Uterus (tissue), 2 donors: ENCODE measurements around the gene BET1.

ENCODE experiments used
- POLR2A ChIP-seq, 2 donors: fragments of 450-650 bp; IDR thresholded peaks; one replicate each; pipeline ENCODE4 v1.6.1; 2016; ENCODE audit warnings: antibody characterized with exemption in 2 of 2, mild to moderate bottlenecking in 1 of 2, moderate library complexity in 1 of 2
- TF ChIP-seq, protein P1 (sequence below), 4 experiments: fragments of 200-600 bp in 2 of 4; fragments of 450-650 bp in 2 of 4; sonication (generic) in 2 of 4; IDR thresholded peaks; one replicate each; pipeline ENCODE4 v1.5.1; 2016 to 2019; ENCODE audit warnings: antibody characterized with exemption in 4 of 4, mild to moderate bottlenecking in 2 of 4, moderate library complexity in 1 of 4

DNA sequence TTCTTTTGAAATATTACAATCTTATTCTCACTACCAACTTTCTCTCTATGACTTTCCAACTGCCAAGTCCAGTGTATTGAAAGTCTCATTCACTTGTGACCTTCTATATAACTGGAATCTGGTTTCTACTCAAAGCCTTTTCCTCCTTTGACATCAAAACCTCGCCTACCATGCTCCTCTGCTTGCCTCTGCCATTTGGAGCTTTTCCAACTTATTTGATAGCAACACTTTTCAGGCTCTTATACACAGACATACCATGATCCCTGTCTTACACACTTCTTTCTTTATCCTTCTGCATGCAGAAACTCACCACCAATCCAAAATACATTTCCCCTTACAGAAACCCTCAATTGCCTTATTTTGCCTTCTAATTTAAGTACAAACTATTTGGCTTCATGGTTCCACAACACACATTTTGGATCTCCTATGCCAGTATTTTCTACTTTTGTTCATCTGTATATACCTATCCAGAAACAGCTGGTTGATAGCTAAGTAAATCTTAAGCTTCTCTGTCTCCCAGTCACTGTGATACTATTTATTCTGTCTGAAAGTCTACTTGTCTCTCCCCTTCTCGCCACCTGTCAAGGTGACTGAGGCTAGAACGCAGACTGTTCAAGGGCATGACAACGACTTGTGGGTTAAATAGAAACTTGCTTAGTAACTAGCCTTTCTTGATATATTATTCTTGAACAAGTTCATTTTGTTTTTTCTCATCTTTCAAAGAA is 60.2 kb downstream of the BET1 start:
- TF ChIP-seq, protein P1, sequence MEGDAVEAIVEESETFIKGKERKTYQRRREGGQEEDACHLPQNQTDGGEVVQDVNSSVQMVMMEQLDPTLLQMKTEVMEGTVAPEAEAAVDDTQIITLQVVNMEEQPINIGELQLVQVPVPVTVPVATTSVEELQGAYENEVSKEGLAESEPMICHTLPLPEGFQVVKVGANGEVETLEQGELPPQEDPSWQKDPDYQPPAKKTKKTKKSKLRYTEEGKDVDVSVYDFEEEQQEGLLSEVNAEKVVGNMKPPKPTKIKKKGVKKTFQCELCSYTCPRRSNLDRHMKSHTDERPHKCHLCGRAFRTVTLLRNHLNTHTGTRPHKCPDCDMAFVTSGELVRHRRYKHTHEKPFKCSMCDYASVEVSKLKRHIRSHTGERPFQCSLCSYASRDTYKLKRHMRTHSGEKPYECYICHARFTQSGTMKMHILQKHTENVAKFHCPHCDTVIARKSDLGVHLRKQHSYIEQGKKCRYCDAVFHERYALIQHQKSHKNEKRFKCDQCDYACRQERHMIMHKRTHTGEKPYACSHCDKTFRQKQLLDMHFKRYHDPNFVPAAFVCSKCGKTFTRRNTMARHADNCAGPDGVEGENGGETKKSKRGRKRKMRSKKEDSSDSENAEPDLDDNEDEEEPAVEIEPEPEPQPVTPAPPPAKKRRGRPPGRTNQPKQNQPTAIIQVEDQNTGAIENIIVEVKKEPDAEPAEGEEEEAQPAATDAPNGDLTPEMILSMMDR (IDR thresholded peaks at IDR 0.05) = no peak
- no peak for TF ChIP-seq POLR2A (IDR thresholded peaks at IDR 0.05)
